HepG2 (cell line): ENCODE data around the gene TYMS. TPM values are rescaled to one million over a fixed set of nuclear protein-coding genes. Genes with fewer than 3 reads are reported as not detected.

Experiments
- CREB1 ChIP-seq, 2 experiments: fragments of 450-650 bp in 1 of 2; IDR thresholded peaks; 2 replicates each; pipeline ENCODE4 v1.6.1; 2016 to 2017; ENCODE audit warnings: control low read depth in 1 of 2, mild to moderate bottlenecking in 1 of 2, missing compliant biosample characterization in 1 of 2, missing genetic modification characterization in 1 of 2
- FOXP4 ChIP-seq: sonication (generic); formaldehyde crosslinking; IDR thresholded peaks from 2 replicates; pipeline ENCODE4 v1.4.0; 2020; ENCODE audit warnings: missing genetic modification reagents
- LRRFIP1 ChIP-seq: sonication (generic); formaldehyde crosslinking; conservative IDR thresholded peaks from 2 replicates; pipeline ENCODE4 v1.4.0; 2020; ENCODE audit warnings: missing genetic modification reagents
- NR2F6 ChIP-seq, 2 experiments: IDR thresholded peaks; 2 replicates each; pipeline ENCODE4 v1.6.1; 2016; ENCODE audit warnings: antibody characterized with exemption in 1 of 2, mild to moderate bottlenecking in 1 of 2
- RERE ChIP-seq: IDR thresholded peaks from 2 replicates; pipeline ENCODE4 v1.6.1; 2016; ENCODE audit warnings: low read depth, missing genetic modification reagents, missing compliant biosample characterization
- ZHX1 ChIP-seq: sonication (generic); formaldehyde crosslinking; IDR thresholded peaks from 2 replicates; pipeline ENCODE4 v1.8.1; 2022; ENCODE audit warnings: low read depth, mild to moderate bottlenecking, missing genetic modification reagents
- ZIK1 ChIP-seq: sonication (generic); formaldehyde crosslinking; IDR thresholded peaks from 2 replicates; pipeline ENCODE4 v1.5.0; 2020; ENCODE audit warnings: mild to moderate bottlenecking, low read depth, missing genetic modification reagents, borderline replicate concordance
- ZNF121 ChIP-seq: sonication (generic); formaldehyde crosslinking; IDR thresholded peaks from 2 replicates; pipeline ENCODE4 v1.5.0; 2020; ENCODE audit warnings: mild to moderate bottlenecking, missing genetic modification reagents
- ZNF18 ChIP-seq: sonication (generic); formaldehyde crosslinking; IDR thresholded peaks from 2 replicates; pipeline ENCODE4 v1.8.0; 2022; ENCODE audit warnings: mild to moderate bottlenecking, missing genetic modification reagents; ENCODE audit not compliant: insufficient replicate concordance
- ZNF496 ChIP-seq: sonication (generic); formaldehyde crosslinking; IDR thresholded peaks from 2 replicates; pipeline ENCODE4 v1.8.1; 2023; ENCODE audit warnings: mild to moderate bottlenecking, moderate library complexity, missing genetic modification reagents; ENCODE audit not compliant: insufficient replicate concordance
- ZNF580 ChIP-seq: IDR thresholded peaks from 2 replicates; pipeline ENCODE4 v1.6.1; 2016; ENCODE audit warnings: low read depth, borderline replicate concordance
- ZNF782 ChIP-seq: sonication (generic); formaldehyde crosslinking; IDR thresholded peaks from 2 replicates; pipeline ENCODE4 v1.4.0; 2020; ENCODE audit warnings: missing genetic modification reagents, mild to moderate bottlenecking, borderline replicate concordance
- ZNF841 ChIP-seq: sonication (generic); formaldehyde crosslinking; IDR thresholded peaks from 2 replicates; pipeline ENCODE4 v1.8.1; 2023; ENCODE audit warnings: missing genetic modification reagents, borderline replicate concordance
- polyA plus RNA-seq, 8 experiments: library from polyadenylated mRNA; depleted of rRNA in 3 of 8; stranded (reverse) in 7 of 8; unstranded in 1 of 8; fragments of >200 nt; fragmentation: Illumina TruSeq in 4 of 8; extraction: Trizol in 4 of 8; gene quantifications; 2 replicates each; pipeline versions ENCODE4 v1.2.1 to v1.2.3, GENCODE V29; 2011 to 2016; ENCODE audit warnings: low read depth in 4 of 8, missing spikeins in 1 of 8, mixed read lengths in 1 of 8; ENCODE audit not compliant: insufficient read depth in 1 of 8
- total RNA-seq, 5 experiments: library from RNA; depleted of rRNA; stranded (reverse); fragments of >200 nt; fragmentation: Illumina TruSeq; extraction: Trizol; gene quantifications; 2 replicates each; pipeline ENCODE4 v1.2.3, GENCODE V29; 2016; ENCODE audit warnings: low read depth in 1 of 5

The TYMS gene
- total and polyA plus RNA-seq, 2 of the 13 experiments (the other 11 are each of a cell fraction or from before 2014, with no cell fraction given): 80.1 to 106 TPM

- TF ChIP-seq ZNF18 (CRISPR knock-in tag) (no peak), RERE (peak; percentile 72; the same call in 1 of the 2 replicates), ZIK1 (CRISPR knock-in tag) (no peak), LRRFIP1 (CRISPR knock-in tag) (no peak), FOXP4 (CRISPR knock-in tag) (peak; percentile 67), ZNF841 (CRISPR knock-in tag) (no peak), ZNF580 (CRISPR knock-in tag) (no peak), ZNF496 (CRISPR knock-in tag) (no peak), CREB1 (IDR thresholded peaks at IDR 0.05) (no peak), CREB1 (CRISPR knock-in tag; IDR thresholded peaks at IDR 0.05) (0 out of 2 replicates have a peak, but pooled peaks have one; percentile 21), ZNF782 (no peak), ZNF121 (CRISPR knock-in tag) (peak; percentile 13; the same call in 1 of the 2 replicates), ZHX1 (CRISPR knock-in tag) (0 out of 2 replicates have a peak, but pooled peaks have one; percentile 31), NR2F6 (IDR thresholded peaks at IDR 0.05) (peak; percentile 77), NR2F6 (CRISPR knock-in tag; IDR thresholded peaks at IDR 0.05) (peak; percentile 50)
These were observed 25.4 kb downstream of the TYMS start (continued) for GRCh38 chr18:682833-683232.
